HFF-Myc (cell line): ENCODE results near the gene INPP4B.

Experiments used
- DNase-seq: peaks from one replicate; pipeline ENCODE4 v3.0.0-alpha.2; 2011; ENCODE audit warnings: low read depth; ENCODE audit errors: extremely low read depth
- H3K4me3 ChIP-seq: replicated peaks from 2 replicates; pipeline ENCODE4 v1.5.1; 2011; ENCODE audit warnings: low read depth, mild to moderate bottlenecking, control low read depth, low read length
- TF ChIP-seq, protein P1 (sequence below): IDR thresholded peaks from 2 replicates; pipeline ENCODE4 v1.5.1; 2012; ENCODE audit warnings: mild to moderate bottlenecking, low read depth, low read length, control low read depth; ENCODE audit errors: missing control alignments

The INPP4B gene

DNA sequence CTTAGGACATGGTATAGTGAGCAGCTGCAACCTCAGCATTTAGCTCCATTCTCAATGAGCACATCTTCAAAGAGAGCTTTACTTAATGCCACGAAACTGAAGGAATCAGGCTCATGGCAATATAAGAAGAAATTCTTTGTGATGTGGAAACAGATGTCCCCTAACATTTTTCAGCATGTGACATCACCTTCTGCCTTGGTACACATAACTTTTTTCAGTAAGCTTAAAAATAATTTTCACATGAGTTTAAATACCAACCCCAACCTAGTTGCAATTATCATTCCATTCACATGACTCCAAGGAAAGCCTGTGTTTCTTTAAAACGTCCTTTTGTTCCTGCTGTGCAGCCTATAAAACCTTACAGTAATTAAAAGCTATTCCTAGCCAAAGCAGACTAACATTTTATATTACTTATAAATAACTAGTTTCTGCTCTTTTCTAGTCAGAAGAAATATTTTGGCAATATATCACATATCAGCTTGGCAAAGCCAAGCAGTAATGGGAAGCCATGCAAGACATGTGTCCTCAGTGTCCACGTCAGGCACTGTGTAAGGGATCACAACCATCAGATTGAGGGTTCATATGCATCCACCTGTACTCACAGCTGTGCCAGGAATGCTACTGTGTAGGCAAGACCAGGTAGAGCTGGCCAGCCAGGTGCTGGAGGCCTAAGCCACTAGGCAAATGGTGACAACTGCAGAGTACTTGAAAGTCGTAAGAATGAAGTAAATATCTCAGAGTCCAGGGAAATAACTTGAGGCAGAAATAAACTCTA, 466.6 kb downstream of the INPP4B start:
- peak; percentile 87 for DNase-seq
- TF ChIP-seq, protein P1, sequence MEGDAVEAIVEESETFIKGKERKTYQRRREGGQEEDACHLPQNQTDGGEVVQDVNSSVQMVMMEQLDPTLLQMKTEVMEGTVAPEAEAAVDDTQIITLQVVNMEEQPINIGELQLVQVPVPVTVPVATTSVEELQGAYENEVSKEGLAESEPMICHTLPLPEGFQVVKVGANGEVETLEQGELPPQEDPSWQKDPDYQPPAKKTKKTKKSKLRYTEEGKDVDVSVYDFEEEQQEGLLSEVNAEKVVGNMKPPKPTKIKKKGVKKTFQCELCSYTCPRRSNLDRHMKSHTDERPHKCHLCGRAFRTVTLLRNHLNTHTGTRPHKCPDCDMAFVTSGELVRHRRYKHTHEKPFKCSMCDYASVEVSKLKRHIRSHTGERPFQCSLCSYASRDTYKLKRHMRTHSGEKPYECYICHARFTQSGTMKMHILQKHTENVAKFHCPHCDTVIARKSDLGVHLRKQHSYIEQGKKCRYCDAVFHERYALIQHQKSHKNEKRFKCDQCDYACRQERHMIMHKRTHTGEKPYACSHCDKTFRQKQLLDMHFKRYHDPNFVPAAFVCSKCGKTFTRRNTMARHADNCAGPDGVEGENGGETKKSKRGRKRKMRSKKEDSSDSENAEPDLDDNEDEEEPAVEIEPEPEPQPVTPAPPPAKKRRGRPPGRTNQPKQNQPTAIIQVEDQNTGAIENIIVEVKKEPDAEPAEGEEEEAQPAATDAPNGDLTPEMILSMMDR: no peak
- no peak overlapping the region for H3K4me3 ChIP-seq

DNA sequence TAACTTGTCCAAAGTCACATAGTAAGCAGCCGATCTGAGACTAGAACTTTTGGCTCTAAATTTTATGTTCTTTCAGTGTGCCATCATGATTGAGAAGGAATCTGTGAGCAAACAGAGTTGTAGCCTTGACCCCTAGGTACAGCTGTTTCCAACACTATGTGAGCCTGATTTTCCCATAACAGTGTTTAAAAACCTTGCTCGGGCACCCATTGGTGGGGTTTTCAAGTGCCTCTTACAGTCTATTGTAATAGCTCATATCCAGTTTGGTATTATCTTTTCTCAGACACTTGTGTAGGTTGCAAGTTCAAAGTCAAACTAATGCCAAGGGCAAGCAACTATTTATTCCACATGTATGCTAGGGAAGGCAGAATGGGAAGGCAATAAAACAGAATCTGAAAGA, 467.9 kb downstream of the INPP4B start:
- TF ChIP-seq, protein P1: no peak

GRCh38 chr4:142377342-142378091, 468.6 kb downstream of the INPP4B start:
- no peak for DNase-seq
- TF ChIP-seq, protein P1: no peak

More for the DNA sequence above, 467.9 kb downstream of the INPP4B start:
- H3K4me3 ChIP-seq: no peak overlapping the region
- DNase-seq: no peak

DNA sequence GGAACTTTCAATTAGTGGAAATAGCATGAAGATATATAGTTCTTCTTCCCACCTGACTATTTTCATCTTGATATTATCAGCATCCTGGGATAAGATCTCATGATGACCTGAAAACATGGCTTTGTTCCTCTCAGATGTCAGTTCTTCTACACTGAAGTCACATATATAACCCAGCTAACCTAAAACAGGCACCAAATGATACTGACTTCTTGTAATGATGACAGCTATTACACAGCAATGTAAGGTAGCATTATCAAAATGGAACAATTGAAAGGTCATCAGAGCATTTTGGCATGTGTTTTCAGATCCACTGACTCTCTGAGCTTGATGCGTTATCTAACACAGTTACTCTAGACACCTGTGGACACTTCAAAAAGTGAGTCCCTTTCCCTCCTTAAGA, 469.9 kb downstream of the INPP4B start:
- TF ChIP-seq, protein P1: no peak
- DNase-seq: no peak
- no peak overlapping the region for H3K4me3 ChIP-seq

More at GRCh38 chr4:142377342-142378091, 468.6 kb downstream of the INPP4B start:
- H3K4me3 ChIP-seq: no peak overlapping the region

DNA sequence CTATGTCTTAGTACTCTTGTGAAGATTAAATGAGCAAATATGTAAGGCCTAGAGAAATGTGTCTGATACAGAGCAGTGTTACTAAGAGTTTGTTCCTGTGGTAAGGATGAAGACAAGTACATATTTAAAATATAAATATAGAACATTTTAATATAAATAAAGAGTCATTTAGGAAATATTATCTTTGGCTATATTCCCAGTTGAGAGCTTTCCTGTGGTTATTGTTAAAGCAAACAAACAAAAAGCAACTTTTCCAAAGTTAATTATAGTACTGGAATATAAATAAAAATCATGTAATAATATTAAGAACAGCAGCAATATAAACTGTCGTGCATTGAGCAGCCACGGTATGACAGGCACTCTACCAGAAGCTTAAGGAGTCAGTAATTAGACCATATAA, 472.5 kb downstream of the INPP4B start:
- TF ChIP-seq, protein P1: no peak
- H3K4me3 ChIP-seq: no peak overlapping the region
- no peak for DNase-seq

- TF ChIP-seq, protein P1: no peak
- DNase-seq: no peak
- H3K4me3 ChIP-seq: no peak overlapping the region
These were observed 473.4 kb downstream of the INPP4B start for GRCh38 chr4:142372530-142373260.
